HEK293T (cell line): ENCODE measurements around the gene CD163L1.

Experiments
- ARNT ChIP-seq: fragments of 450-650 bp; IDR thresholded peaks from 2 replicates; pipeline ENCODE4 v1.6.1; 2017; ENCODE audit warnings: mild to moderate bottlenecking
- BHLHE40 ChIP-seq: fragments of 450-650 bp; IDR thresholded peaks from 2 replicates; pipeline ENCODE4 v1.6.1; 2016; ENCODE audit warnings: mild to moderate bottlenecking, moderate library complexity, borderline replicate concordance
- ELF4 ChIP-seq: fragments of 450-650 bp; IDR thresholded peaks from 2 replicates; pipeline ENCODE4 v1.6.1; 2017; ENCODE audit warnings: antibody characterized with exemption
- FOXA1 ChIP-seq: fragments of 450-650 bp; IDR thresholded peaks from 2 replicates; pipeline ENCODE4 v1.6.1; 2016; ENCODE audit warnings: mild to moderate bottlenecking
- FOXK2 ChIP-seq: fragments of 450-650 bp; IDR thresholded peaks from 2 replicates; pipeline ENCODE4 v1.6.1; 2016; ENCODE audit warnings: mild to moderate bottlenecking
- HDGF ChIP-seq: fragments of 450-650 bp; IDR thresholded peaks from 2 replicates; pipeline ENCODE4 v1.6.1; 2017; ENCODE audit warnings: antibody characterized with exemption, borderline replicate concordance
- L3MBTL2 ChIP-seq: fragments of 450-650 bp; conservative IDR thresholded peaks from 2 replicates; pipeline ENCODE4 v1.6.1; 2016; ENCODE audit warnings: mild to moderate bottlenecking
- LEF1 ChIP-seq: fragments of 450-650 bp; IDR thresholded peaks from 2 replicates; pipeline ENCODE4 v1.6.1; 2017; ENCODE audit warnings: mild to moderate bottlenecking, borderline replicate concordance
- NFRKB ChIP-seq: fragments of 450-650 bp; IDR thresholded peaks from 2 replicates; pipeline ENCODE4 v1.6.1; 2016; ENCODE audit warnings: mild to moderate bottlenecking, moderate library complexity
- PKNOX1 ChIP-seq: fragments of 450-650 bp; IDR thresholded peaks from 2 replicates; pipeline ENCODE4 v1.6.1; 2016
- SP1 ChIP-seq: fragments of 450-650 bp; IDR thresholded peaks from 2 replicates; pipeline ENCODE4 v1.6.1; 2017
- SUZ12 ChIP-seq: fragments of 450-650 bp; IDR thresholded peaks from 2 replicates; pipeline ENCODE4 v1.6.1; 2016; ENCODE audit warnings: mild to moderate bottlenecking
- TARDBP ChIP-seq: fragments of 450-650 bp; IDR thresholded peaks from 2 replicates; pipeline ENCODE4 v1.6.1; 2016
- ZNF384 ChIP-seq: fragments of 450-650 bp; IDR thresholded peaks from 2 replicates; pipeline ENCODE4 v1.6.1; 2016

GRCh38 chr12:7346551-7347225 lies 97.3 kb downstream of the CD163L1 start:
- TF ChIP-seq BHLHE40 (no peak), LEF1 (no peak), SP1 (no peak), SUZ12 (no peak), ELF4 (no peak), HDGF (no peak), FOXA1 (no peak), NFRKB (no peak), ARNT (no peak), ZNF384 (no peak), TARDBP (no peak), PKNOX1 (no peak), L3MBTL2 (no peak), FOXK2 (no peak)
